GM10847 (cell line): ENCODE data around the gene MRPL44.

Experiments
- POLR2A ChIP-seq: IDR thresholded peaks from 2 replicates; pipeline ENCODE4 v1.6.1; 2011; ENCODE audit not compliant: insufficient read length; ENCODE audit errors: extremely low read depth

Gene MRPL44

DNA sequence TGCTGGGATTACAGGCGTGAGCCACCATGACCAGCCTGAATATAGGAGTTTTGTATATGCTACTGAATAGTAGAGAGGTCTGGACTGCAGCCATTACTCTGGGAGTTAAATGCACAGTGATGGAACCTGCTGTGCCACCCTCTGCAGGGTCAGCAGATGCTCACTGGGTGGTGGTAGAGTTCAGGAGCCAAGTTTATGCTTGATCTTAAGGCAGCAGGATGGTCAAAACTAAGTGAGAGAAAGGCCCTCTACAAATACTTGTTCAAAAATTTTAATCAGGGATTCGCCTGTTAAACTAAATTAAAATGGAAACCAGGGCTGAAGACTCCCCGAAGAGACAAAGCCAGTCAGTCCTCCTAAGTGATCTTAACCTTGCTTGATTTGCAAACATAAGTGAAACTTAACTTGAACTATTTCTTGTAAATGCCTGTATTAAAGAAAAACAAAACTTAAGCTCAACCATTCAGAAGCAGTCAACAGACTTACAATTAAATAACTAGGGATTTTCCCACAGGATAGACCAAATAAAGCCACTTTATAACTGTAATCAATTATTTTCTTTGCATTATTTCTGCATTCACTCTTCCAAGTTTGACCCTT is 7.9 kb upstream of the MRPL44 start:
- no peak for TF ChIP-seq POLR2A

DNA sequence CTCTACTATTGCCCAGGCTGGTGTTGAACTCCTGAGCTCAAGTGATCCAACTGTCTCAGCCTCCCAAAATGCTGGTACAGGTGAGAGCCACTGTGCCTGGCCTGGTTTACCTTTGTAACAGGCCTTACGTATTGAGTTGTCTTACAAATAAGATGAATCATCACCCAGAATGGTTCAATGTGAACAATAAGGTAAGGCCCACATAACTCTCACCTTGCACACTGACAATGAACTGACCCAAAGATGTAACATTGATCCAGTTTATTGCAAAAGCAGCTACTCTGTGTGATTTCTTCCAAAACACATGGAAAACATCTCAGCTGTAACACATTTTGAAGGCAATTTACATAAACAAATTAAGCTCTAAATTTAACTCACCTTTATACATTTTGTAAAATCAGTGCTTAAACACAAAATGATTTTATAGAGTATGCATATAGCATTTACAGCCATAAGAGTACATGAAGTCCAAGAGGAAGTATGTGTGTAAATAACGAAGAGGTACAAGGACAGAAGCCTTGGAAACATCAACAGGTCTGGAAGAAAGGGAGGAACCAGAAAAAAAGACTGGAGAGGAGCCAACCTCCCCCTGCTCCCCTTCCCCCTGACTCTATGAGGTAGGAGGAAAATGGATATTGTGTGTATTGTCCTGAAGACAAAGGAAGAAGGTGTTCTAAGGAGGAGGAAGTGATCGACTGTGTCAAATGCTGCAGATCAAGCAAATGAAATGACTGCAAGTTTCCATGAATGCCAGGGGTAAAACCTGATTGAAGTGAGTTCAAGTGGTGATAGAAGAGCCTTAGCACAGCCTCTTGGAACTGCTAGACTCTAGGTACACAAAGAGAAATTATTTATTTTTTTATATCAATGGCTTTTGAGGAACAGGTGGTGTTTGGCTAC is 6.6 kb upstream of the MRPL44 start:
- no peak for TF ChIP-seq POLR2A

DNA sequence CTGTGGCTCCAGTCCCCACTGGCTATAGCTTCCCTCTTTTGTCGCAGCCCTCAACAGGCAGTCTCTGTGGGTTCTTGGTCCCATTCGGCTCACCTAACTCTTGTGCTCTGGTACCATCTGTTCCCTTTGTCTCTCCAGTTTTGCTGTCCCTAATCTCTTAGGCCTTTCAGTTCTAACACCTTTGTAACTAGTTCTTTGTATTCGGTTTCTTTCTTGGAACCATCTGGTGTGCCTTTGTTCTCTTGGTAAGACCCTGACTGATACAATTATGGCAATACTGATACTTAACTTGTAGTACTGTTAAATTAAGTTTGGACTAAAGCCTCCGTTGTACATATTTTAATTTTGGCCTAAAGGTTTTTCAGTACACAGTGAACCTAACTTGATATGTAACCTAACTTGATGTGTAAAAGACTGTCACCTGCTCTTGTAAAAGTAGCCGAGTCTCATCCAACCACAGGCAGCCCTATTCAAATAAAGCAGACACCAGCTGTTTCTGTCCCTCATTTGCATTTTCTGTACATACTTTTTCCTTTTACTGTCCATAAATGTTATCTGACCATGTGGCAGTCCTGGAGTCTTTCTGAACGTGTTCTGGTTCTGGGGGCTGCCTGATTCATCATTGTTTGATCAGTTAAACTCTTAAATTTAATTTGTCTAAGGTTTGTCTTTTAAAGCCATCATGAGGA is 4.8 kb upstream of the MRPL44 start:
- TF ChIP-seq POLR2A: no peak

DNA sequence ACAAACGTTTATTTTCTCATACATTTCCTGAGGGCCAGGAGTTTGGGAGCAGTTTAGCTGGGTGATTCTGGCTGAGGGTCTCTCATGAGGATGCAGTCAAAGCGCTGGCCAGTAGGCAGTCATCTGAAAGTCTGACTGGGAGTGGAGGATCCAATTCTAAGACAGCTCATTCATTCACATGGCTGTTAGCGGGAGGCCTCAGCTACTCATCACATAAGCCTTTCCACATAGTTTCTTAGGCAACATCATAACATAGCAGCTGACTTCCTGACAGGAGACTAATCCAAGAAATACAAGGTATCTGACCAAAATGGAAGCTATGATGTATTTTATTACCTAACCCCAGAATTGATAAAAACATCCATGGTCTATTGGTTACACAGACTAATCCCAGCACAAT is 2.9 kb upstream of the MRPL44 start:
- TF ChIP-seq POLR2A: no peak

DNA sequence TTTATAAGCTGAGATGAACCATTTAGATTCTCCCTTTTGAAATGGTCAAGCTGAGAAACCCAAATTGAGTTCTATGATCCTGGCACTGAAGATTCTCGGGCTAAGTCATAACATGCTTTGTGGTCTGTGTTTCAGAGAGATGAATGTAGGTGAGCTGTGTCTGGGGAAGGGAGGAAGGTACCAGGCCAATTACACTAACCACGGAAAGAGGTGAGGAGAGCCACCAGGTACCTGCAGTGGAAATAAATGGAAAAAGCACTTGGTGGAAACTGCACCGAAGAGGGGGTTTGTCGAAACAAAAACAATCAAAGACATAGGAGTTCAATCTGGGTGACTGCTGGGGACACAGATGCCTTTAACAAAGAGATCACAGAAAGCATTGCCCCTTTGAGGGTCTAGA is 963 bp upstream of the MRPL44 start:
- TF ChIP-seq POLR2A: no peak

DNA sequence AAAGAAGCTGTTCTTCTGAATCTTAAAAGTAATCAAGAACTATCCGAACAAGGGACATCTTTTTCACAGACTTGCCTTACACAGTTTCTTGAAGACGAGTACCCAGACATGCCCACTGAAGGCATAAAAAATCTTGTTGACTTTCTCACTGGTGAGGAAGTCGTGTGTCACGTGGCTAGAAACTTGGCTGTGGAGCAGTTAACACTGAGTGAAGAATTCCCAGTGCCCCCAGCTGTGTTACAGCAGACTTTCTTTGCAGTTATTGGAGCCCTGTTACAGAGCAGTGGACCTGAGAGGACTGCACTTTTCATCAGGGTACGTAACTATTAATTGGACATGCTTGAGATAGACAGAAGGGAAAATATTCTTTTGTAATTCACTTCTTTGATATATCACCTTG is 2.4 kb downstream of the MRPL44 start:
- TF ChIP-seq POLR2A: no peak

DNA sequence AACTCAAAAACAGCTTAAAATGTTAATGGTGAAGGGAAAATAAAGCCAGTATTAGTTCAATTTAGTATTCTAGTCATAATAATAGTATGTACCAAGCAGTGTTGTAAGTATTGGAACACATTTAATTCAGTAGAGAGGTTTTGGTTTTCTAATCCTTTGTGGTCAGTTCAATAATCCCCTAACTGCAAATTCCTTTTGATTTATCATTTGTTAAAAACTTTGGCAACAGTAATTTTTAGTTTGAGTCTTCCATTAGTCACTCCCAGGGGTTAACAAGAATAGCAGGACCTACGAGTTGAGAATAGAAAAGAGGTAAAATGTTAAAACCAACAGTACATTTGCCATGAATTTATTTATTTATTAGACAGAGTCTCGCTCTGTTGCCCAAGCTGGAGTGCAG is 10.7 kb downstream of the MRPL44 start:
- TF ChIP-seq POLR2A: no peak

DNA sequence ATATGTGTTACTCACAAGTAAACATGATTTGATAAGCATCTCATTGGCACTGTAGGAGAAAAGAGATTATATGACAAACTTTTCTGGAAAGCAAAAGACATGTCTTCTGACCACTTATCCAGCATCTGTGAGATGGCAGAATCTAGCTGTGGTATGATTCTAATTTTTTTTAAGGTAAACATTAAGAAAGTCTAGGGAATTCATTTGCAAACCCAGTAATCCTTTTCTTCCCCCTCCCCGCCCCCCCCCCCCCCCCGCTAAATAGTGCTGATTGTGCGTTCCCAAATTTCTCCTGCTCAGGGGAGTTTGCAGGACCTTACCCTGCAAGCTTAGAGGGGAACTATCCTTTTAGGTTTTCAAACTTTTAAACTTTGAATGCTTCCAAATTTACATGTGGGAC is 12.1 kb downstream of the MRPL44 start:
- TF ChIP-seq POLR2A: no peak

DNA sequence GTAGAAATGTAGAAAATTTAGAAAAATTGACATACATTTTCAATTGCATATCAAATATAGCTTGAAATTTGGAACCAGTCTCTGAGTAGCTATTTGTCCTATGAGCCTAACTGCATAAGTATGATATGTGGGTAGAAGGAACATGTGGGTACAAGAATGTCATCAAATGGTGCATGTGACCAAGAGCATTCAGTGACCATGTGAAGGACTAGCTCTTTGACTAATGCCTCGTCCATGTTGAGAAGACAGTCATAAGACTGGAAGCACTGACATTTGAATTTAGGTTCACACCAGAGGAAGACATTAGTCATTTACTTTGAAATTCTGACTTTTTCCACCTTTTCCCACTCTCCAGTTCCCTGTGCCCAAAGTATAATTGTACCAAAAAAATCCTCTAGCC is 12.6 kb downstream of the MRPL44 start:
- no peak for TF ChIP-seq POLR2A

DNA sequence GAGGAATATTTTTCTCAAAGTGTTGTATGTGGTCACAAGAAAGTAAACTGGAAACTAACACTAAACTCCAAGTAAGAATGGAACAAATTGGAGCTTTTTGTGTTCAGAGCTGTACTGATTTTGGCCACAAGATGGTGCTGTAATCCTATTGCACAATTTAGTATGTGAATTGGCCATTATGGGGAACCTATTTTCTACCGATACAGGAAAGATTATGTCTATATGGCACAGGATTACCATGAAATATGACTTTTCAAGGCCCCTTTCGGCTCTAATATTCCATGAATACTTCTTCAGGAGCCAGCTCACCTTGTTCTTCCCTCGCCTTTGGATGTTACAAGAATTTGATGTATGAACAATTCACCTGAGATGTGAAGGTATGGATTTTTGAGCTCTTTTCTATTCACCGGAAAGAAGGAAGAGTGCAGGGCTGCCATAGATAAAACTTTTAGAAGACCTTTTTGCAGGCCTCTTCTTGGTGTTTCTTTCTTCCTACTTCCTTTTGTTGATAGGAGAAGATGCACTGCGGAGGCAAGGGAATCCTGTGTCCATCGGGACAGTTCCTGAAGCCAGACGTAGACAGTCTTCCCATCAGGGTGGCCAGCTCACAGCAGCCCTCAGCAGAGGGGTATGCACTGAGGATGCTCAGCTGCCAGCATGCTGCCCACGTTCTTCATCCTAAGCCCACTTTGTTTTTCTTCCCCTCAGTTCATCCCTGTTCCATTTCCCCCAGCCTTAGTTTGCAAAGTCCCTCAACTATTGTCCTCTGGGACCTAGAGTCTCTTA is 13.3 kb downstream of the MRPL44 start:
- TF ChIP-seq POLR2A: no peak

DNA sequence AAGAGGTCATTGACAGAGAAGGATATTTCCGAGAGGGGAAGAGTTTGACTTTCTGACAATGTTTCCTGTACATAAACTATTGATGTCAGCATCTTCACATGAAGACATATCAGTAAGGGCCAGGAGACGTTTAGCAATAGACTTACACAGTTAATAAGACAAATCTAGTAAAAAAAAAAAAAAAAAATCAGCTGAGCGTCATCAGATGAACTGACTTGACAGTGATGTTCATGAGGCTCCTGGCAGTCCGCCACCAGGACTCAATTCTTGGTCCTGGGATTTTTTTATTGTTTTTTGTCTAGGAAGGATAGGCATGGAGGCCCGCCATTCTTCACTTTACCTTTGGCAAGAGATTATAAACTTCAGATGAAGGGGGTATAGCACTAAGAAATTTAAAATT is 14.5 kb downstream of the MRPL44 start:
- TF ChIP-seq POLR2A: no peak

DNA sequence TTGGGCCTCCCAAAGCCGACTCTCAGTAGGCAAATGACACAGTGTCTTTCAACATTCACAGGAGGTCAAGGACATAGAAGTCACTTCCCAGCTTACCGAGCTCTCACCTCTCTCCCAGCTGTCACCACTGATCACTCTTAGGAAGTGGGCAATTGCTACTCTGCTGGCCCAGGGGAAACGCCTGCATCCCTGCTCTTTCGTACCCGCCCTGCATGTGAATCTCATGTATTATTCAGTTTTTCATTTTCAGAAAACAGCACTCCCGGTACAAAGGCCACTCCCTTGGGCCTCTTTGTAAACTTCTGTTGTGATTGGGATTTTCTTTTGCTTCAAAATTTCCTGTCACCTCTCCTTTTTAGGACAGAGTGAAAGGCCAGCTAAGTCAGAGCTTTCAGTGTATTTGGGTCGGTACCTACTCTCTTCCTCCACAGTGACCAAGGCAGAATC is 15.4 kb downstream of the MRPL44 start:
- TF ChIP-seq POLR2A: no peak

DNA sequence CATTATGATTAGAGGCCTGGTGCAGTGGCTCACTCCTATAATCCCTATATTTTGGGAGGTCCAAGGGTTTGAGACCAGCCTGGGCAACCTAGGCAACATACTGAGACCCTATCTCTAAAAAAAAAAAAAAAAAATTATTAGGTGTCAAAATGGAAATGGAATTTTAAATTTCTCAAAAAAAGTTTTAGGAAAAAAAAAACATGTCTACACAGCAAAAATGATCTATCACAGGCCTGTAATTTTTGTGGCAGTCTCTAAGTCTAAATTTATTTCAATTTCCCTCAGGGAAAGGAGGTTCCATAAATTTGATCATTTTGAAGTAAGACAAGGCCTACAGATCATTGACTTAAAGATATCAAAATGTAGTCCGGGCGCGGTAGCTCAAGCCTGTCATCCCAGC is 16.3 kb downstream of the MRPL44 start:
- no peak for TF ChIP-seq POLR2A

DNA sequence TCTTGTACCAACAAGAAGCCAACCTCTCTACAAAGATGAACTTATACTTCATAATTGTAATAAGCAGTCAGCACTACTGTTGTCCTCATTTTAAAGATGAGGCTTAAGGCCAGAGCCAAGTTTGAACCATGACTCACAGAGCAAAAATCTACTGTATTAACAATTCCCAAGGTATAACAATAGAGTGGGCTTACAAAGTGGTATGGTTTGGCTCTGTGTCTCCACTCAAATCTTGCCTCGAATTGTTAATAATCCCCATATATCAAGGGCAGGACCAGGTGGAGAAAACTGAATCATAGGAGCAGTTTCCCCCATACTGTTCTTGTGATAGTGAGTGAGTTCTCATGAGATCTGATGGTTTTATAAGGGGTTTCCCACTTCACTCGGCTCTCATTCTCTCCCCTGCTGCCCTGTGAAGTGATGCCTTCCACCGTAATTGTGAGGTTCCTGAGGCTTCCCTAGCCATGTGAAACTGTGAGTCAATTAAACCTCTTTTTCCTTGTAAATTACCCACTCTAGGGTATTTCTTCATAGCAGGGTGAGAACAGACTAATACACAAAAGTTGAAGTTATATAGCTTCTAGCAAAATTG is 19.5 kb downstream of the MRPL44 start:
- TF ChIP-seq POLR2A: no peak

DNA sequence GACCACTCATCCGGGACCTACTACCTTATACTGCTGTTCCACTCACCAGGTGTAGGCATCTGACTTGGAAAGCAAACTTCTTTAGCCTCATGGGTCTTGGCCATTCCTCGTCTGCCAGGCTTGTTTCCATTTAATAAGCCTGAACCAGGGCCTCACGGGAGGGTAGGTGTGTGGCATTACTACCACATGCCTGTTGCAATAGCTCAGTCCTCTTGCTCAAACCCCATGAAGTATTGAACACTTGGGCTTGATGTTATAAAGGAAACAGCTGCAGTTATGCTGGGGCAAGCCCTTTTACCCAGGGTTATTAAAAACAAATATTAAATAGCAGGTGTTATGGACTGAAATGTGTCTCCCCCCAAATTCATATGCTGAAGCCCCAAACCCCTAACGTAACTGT is 21.2 kb downstream of the MRPL44 start:
- TF ChIP-seq POLR2A: no peak
